ENCODE results near the gene NECTIN1. TPM values are rescaled to one million over a fixed set of nuclear protein-coding genes. Genes with fewer than 3 reads are reported as not detected.

NECTIN1 gene
- total and polyA plus RNA-seq, 5 donors from 2014 or later, result 0.18 to 2.3 TPM; not detected in 3

DNA sequence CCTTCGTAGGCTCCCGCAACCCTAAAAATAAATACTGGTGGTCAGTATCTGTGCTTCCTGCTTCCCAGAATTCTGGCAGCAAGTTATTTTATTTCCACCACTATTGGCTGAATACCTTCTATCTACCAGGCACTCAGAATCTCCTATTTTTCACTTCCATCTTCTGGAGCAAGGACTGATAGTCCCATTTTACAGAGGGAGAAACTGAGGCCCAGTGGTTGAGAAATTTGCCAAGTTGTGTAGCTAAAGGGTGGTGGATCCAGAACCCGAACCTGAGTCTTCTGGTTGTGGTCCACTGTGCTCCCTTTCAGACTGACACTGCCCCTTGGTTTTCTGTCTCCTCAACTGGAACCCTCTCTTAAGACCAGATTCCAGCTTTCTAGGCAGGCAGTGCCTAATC is 31.6 kb downstream of the NECTIN1 start:
- ATAC-seq (ENCODE audit: low read depth in 2 of 2), result no peak
- no peaks in the 10 kb centered on the region for H3K9me3 Mint-ChIP-seq
- Histone ChIP-seq H3K9me3 (ENCODE audit: control insufficient read depth in 2 of 2, low read length in 2 of 2) (no peaks in the 10 kb centered on the region), H3K27me3 (ENCODE audit: control insufficient read depth, insufficient read depth, low read length) (no peaks in the 10 kb centered on the region), H3K36me3 (ENCODE audit: control insufficient read depth, insufficient read depth, low read length) (no peaks in the 10 kb centered on the region), H3K4me1 (ENCODE audit: control insufficient read depth, insufficient read depth, low read length, poor library complexity, severe bottlenecking) (no peaks in the 10 kb centered on the region), H3K4me3 (ENCODE audit: low read depth, low read length) (no peak overlapping the region), H3K27ac (ENCODE audit: insufficient read depth, low read length, poor library complexity, severe bottlenecking) (no peak overlapping the region)
- no peaks in the 10 kb centered on the region for H3K36me3 Mint-ChIP-seq
- DNase-seq, result no peak
- no peak overlapping the region for H3K27ac Mint-ChIP-seq
- peaks cover 0 to 4% (median 0%) of the 10 kb centered on the region in 4 donors for H3K4me1 Mint-ChIP-seq
- peaks cover 4% of the 10 kb centered on the region for H3K27me3 Mint-ChIP-seq
- H3K4me3 Mint-ChIP-seq, result no peak overlapping the region

DNA sequence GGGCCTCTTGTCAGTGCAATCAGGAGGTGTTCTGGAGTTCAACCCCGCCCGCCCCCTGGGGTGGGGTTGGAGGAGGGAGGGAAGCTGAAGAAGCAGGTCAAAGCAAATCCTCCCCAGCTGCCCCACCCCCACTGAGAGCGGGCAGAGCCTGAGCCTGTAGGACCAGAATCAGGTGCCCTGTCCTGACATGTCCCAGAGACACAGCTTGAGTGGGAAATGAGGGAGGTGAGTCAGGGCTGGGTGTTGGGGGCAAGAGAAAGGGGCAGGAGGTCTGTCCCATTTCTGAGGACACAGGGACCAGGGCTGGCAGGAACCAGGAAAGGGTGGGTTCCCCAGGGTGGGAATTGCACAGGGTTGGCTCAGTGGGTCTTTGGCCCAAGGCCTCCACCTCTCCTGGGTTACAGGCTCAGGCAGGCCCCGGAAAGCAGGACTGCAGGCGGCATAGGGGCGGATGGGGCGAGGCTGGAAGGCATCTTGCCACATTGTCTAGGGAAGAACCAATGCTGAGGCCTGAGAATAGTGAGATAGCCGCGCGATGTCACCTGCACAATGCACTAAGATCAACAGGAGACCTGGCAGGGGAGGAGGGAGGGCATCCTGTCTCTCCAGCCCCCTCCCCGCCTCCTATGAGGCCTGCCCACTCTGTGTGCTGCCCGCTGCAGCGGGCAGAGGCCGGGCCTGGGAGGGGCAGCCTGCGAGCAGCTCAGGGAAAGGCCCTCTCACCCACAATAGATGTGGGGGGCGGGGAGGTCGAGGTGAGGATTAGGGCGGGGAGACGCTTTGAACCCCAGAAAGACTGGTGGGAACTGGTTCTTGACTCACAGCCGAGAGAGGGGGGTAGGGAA is 32.4 kb downstream of the NECTIN1 start:
- Mint-ChIP-seq H3K9me3 (no peaks in the 10 kb centered on the region), H3K27ac (no peak overlapping the region), H3K4me3 (no peak overlapping the region), H3K4me1 (peaks cover 0 to 7% (median 0%) of the 10 kb centered on the region in 4 donors), H3K27me3 (peaks cover 4% of the 10 kb centered on the region), H3K36me3 (no peaks in the 10 kb centered on the region)
- Histone ChIP-seq H3K4me1 (ENCODE audit: control insufficient read depth, insufficient read depth, low read length, poor library complexity, severe bottlenecking) (no peaks in the 10 kb centered on the region), H3K27ac (ENCODE audit: insufficient read depth, low read length, poor library complexity, severe bottlenecking) (no peak overlapping the region), H3K27me3 (ENCODE audit: control insufficient read depth, insufficient read depth, low read length) (no peaks in the 10 kb centered on the region), H3K36me3 (ENCODE audit: control insufficient read depth, insufficient read depth, low read length) (no peaks in the 10 kb centered on the region), H3K9me3 (ENCODE audit: control insufficient read depth in 2 of 2, low read length in 2 of 2) (no peaks in the 10 kb centered on the region), H3K4me3 (ENCODE audit: low read depth, low read length) (no peak overlapping the region)
- DNase-seq (no peak), ATAC-seq (ENCODE audit: low read depth in 2 of 2) (no peak)

- peak overlapping the region in 1 of 3 donors; percentile 10 for H3K27ac Mint-ChIP-seq
- peaks cover 0 to 17% (median 5%) of the 10 kb centered on the region in 4 donors for H3K4me1 Mint-ChIP-seq
- Histone ChIP-seq H3K27ac (ENCODE audit: insufficient read depth, low read length, poor library complexity, severe bottlenecking) (no peak overlapping the region), H3K4me3 (ENCODE audit: low read depth, low read length) (no peak overlapping the region), H3K9me3 (ENCODE audit: control insufficient read depth in 2 of 2, low read length in 2 of 2) (no peaks in the 10 kb centered on the region), H3K27me3 (ENCODE audit: control insufficient read depth, insufficient read depth, low read length) (no peaks in the 10 kb centered on the region), H3K36me3 (ENCODE audit: control insufficient read depth, insufficient read depth, low read length) (no peaks in the 10 kb centered on the region), H3K4me1 (ENCODE audit: control insufficient read depth, insufficient read depth, low read length, poor library complexity, severe bottlenecking) (peaks cover 12% of the 10 kb centered on the region)
- H3K4me3 Mint-ChIP-seq, result peak overlapping the region in 1 of 4 donors; percentile 26
- no peaks in the 10 kb centered on the region for H3K9me3 Mint-ChIP-seq
- peaks cover 4% of the 10 kb centered on the region for H3K27me3 Mint-ChIP-seq
- no peak for DNase-seq
- H3K36me3 Mint-ChIP-seq, result no peaks in the 10 kb centered on the region
- ATAC-seq (ENCODE audit: low read depth in 2 of 2), result no peak
These were observed 34.7 kb downstream of the NECTIN1 start for GRCh38 chr11:119694334-119694733.

DNA sequence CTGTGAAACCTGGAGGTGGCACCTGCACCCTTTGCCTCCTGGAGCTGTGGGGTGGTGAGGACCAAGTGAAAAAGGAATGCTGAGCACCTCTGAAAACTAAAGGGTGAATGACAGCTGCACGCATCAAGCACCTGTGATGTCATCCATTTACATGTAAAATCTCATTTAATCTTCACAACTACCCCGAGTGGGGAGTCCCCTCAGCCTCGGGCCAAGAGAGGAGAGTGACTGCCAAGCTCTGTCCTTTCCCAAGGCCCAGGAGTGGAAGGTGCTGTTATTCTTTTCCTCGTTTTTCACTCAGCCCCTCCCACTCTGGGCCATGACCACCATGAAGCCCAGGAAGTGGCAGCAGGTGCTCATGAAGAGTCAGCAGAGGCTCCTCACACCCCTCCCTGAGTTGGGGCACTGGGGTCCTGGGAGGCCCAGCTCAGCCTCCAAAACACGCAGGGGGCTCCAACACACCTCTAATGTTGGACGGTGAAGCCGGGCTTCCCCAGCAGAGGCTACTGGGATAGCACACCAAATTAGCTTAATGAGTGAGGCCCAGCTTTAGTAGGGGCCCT is 35.7 kb downstream of the NECTIN1 start:
- H3K4me1 Mint-ChIP-seq, result peaks cover 0 to 17% (median 5%) of the 10 kb centered on the region in 4 donors

GRCh38 chr11:119692540-119692820 is 36.5 kb downstream of the NECTIN1 start:
- H3K9me3 ChIP-seq (ENCODE audit: control insufficient read depth in 2 of 2, low read length in 2 of 2), result no peaks in the 10 kb centered on the region
- ATAC-seq (ENCODE audit: low read depth in 2 of 2) (no peak), DNase-seq (no peak)
- Mint-ChIP-seq H3K36me3 (no peaks in the 10 kb centered on the region), H3K27ac (no peak overlapping the region), H3K27me3 (peaks cover 9% of the 10 kb centered on the region), H3K4me3 (no peak overlapping the region), H3K9me3 (no peaks in the 10 kb centered on the region), H3K4me1 (peaks cover 0 to 17% (median 5%) of the 10 kb centered on the region in 4 donors)
- H3K27me3 ChIP-seq (ENCODE audit: control insufficient read depth, insufficient read depth, low read length), result no peaks in the 10 kb centered on the region
- peaks cover 12% of the 10 kb centered on the region for H3K4me1 ChIP-seq (ENCODE audit: control insufficient read depth, insufficient read depth, low read length, poor library complexity, severe bottlenecking)
- no peak overlapping the region for H3K27ac ChIP-seq (ENCODE audit: insufficient read depth, low read length, poor library complexity, severe bottlenecking)
- no peaks in the 10 kb centered on the region for H3K36me3 ChIP-seq (ENCODE audit: control insufficient read depth, insufficient read depth, low read length)
- no peak overlapping the region for H3K4me3 ChIP-seq (ENCODE audit: low read depth, low read length)

More for the DNA sequence above, 35.7 kb downstream of the NECTIN1 start:
- Mint-ChIP-seq H3K27ac (peak overlapping the region in 1 of 3 donors; percentile 68), H3K9me3 (no peaks in the 10 kb centered on the region), H3K36me3 (no peaks in the 10 kb centered on the region), H3K4me3 (no peak overlapping the region), H3K27me3 (peaks cover 9% of the 10 kb centered on the region)
- H3K27me3 ChIP-seq (ENCODE audit: control insufficient read depth, insufficient read depth, low read length), result no peaks in the 10 kb centered on the region
- no peak overlapping the region for H3K27ac ChIP-seq (ENCODE audit: insufficient read depth, low read length, poor library complexity, severe bottlenecking)
- no peaks in the 10 kb centered on the region for H3K36me3 ChIP-seq (ENCODE audit: control insufficient read depth, insufficient read depth, low read length)
- no peaks in the 10 kb centered on the region for H3K9me3 ChIP-seq (ENCODE audit: control insufficient read depth in 2 of 2, low read length in 2 of 2)
- DNase-seq, result no peak
- peaks cover 12% of the 10 kb centered on the region for H3K4me1 ChIP-seq (ENCODE audit: control insufficient read depth, insufficient read depth, low read length, poor library complexity, severe bottlenecking)
- no peak for ATAC-seq (ENCODE audit: low read depth in 2 of 2)
- H3K4me3 ChIP-seq (ENCODE audit: low read depth, low read length), result no peak overlapping the region

DNA sequence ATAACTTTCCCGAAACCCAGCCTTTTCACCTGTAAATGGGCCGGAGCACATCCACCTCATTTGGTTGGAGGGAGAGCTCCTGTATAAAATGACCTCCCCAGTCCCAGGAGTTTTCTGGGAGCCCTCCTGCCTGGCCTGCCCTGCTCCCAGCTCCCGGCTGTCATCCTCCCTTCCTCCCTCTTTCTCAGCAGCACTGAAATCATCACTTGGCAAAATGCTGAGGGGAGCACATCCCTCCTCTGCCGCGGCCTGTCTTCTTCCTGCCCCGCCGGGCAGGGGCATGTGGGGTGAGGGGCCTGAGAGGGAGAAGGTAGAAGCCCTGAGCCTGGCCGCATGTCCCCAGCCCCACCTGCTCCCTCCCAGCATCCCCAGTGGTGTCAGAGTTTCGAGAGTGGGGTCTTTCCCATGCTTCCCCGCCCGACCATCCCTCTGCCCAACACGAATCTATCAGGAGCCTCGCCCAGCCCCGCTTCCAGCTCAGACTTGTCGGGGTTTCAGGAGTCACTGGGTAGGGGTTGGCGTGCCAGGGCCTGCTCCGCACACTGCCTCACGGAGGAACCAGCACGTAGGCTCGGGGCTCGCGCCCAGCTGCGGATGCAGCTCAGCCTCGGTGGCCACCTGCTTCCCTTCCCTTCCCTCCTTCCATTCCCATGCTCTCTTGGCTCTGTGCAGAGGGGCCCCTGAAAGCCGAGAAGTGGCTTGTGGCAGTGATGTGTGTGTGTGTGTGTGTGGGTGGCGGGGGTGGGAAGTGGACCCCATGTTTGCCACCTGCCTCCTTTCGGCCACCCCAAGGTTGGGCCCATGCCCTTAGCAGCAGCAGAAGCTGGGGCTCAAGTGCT is 37.1 kb downstream of the NECTIN1 start:
- Mint-ChIP-seq H3K4me1 (peaks cover 0 to 17% (median 5%) of the 10 kb centered on the region in 4 donors), H3K27ac (peak overlapping the region in 1 of 3 donors; percentile 29), H3K9me3 (no peaks in the 10 kb centered on the region), H3K36me3 (no peaks in the 10 kb centered on the region), H3K4me3 (no peak overlapping the region), H3K27me3 (peaks cover 9% of the 10 kb centered on the region)
- Histone ChIP-seq H3K9me3 (ENCODE audit: control insufficient read depth in 2 of 2, low read length in 2 of 2) (no peaks in the 10 kb centered on the region), H3K36me3 (ENCODE audit: control insufficient read depth, insufficient read depth, low read length) (no peaks in the 10 kb centered on the region), H3K27ac (ENCODE audit: insufficient read depth, low read length, poor library complexity, severe bottlenecking) (no peak overlapping the region), H3K27me3 (ENCODE audit: control insufficient read depth, insufficient read depth, low read length) (no peaks in the 10 kb centered on the region), H3K4me3 (ENCODE audit: low read depth, low read length) (no peak overlapping the region), H3K4me1 (ENCODE audit: control insufficient read depth, insufficient read depth, low read length, poor library complexity, severe bottlenecking) (peaks cover 12% of the 10 kb centered on the region)
- ATAC-seq (ENCODE audit: low read depth in 2 of 2), result no peak
- no peak for DNase-seq

GRCh38 chr11:119691020-119691666 is 37.9 kb downstream of the NECTIN1 start:
- Mint-ChIP-seq H3K27ac (peak overlapping the region; percentile 5 to 62 (median 29)), H3K27me3 (peaks cover 9% of the 10 kb centered on the region), H3K4me3 (no peak overlapping the region), H3K4me1 (peaks cover 0 to 17% (median 5%) of the 10 kb centered on the region in 4 donors), H3K36me3 (no peaks in the 10 kb centered on the region), H3K9me3 (no peaks in the 10 kb centered on the region)
- DNase-seq, result peak in 2 of 3 donors; percentile 30 to 60
- no peaks in the 10 kb centered on the region for H3K27me3 ChIP-seq (ENCODE audit: control insufficient read depth, insufficient read depth, low read length)
- peaks cover 12% of the 10 kb centered on the region for H3K4me1 ChIP-seq (ENCODE audit: control insufficient read depth, insufficient read depth, low read length, poor library complexity, severe bottlenecking)
- H3K9me3 ChIP-seq (ENCODE audit: control insufficient read depth in 2 of 2, low read length in 2 of 2), result no peaks in the 10 kb centered on the region
- H3K4me3 ChIP-seq (ENCODE audit: low read depth, low read length), result no peak overlapping the region
- peak; percentile 46 to 77 for ATAC-seq (ENCODE audit: low read depth in 2 of 2)
- no peaks in the 10 kb centered on the region for H3K36me3 ChIP-seq (ENCODE audit: control insufficient read depth, insufficient read depth, low read length)
- H3K27ac ChIP-seq (ENCODE audit: insufficient read depth, low read length, poor library complexity, severe bottlenecking), result no peak overlapping the region

Measured in CD4-positive, CD25-positive, alpha-beta regulatory T cell (primary cell).